A549 (cell line): ENCODE measurements around the gene C4orf36.

Source experiments
- CTCF ChIP-seq: fragments of >200 bp; sonication (Bioruptor Twin); formaldehyde crosslinking; IDR thresholded peaks from 3 replicates; pipeline ENCODE4 v1.5.1; 2016
- EP300 ChIP-seq, 2 experiments: fragments of >200 bp; sonication (Bioruptor Twin); formaldehyde crosslinking; IDR thresholded peaks; 2 replicates in 1 of 2; 3 replicates in 1 of 2; pipeline ENCODE4 v1.6.1; 2016 to 2017
- MAX ChIP-seq: IDR thresholded peaks from 2 replicates; pipeline ENCODE4 v1.6.1; 2012
- RCOR1 ChIP-seq: fragments of 150-350 bp; IDR thresholded peaks from 2 replicates; pipeline ENCODE4 v1.6.1; 2014; ENCODE audit warnings: antibody characterized with exemption, low read length, low read depth
- RNF2 ChIP-seq: fragments of 200-600 bp; sonication (generic); IDR thresholded peaks from 2 replicates; pipeline ENCODE4 v1.6.1; 2016; ENCODE audit warnings: low read depth, mild to moderate bottlenecking, antibody characterized with exemption, moderate library complexity, borderline replicate concordance
- SMC3 ChIP-seq: fragments of >200 bp; sonication (Bioruptor Twin); formaldehyde crosslinking; IDR thresholded peaks from 3 replicates; pipeline ENCODE4 v1.6.1; 2018; ENCODE audit warnings: inconsistent platforms
- SREBF2 ChIP-seq: fragments of 450-650 bp; IDR thresholded peaks from 2 replicates; pipeline ENCODE4 v1.6.1; 2014; ENCODE audit warnings: mild to moderate bottlenecking, moderate library complexity
- TP53 ChIP-seq: fragments of 250-450 bp; sonication (Bioruptor Pico); IDR thresholded peaks from 2 replicates; pipeline ENCODE4 v1.5.0; 2021; ENCODE audit warnings: mild to moderate bottlenecking, moderate library complexity

- TF ChIP-seq CTCF (no peak), EP300 (IDR thresholded peaks at IDR 0.05) (no peak), RNF2 (no peak), MAX (no peak), SREBF2 (no peak), SMC3 (no peak), TP53 (no peak), RCOR1 (no peak)
Measured at GRCh38 chr4:86928400-86929255, 36.4 kb upstream of the C4orf36 start.
